Measurements from ENCODE around the gene PPP2R2D. TPM values are rescaled to one million over a fixed set of nuclear protein-coding genes. Genes with fewer than 3 reads are reported as not detected.

PPP2R2D gene
- total and polyA plus RNA-seq, 2 experiments from 2014 or later, result 43.5 to 45.0 TPM

GRCh38 chr10:131970946-131971345, 70.1 kb downstream of the PPP2R2D start:
- Histone ChIP-seq H3K4me3 (no peak overlapping the region), H3K36me3 (peaks cover 70% of the 10 kb centered on the region), H3K9me3 (ENCODE audit: low read depth) (no peaks in the 10 kb centered on the region), H3K27me3 (no peaks in the 10 kb centered on the region), H3K27ac (peak overlapping the region; percentile 60), H3K4me1 (ENCODE audit: low read depth) (peaks cover 22% of the 10 kb centered on the region)
- TF ChIP-seq CTCF (IDR thresholded peaks at IDR 0.05; ENCODE audit: low read depth, low read length), result no peak
- DNase-seq (ENCODE audit: low read depth in 1 of 2, low spot score in 1 of 2), result no peak

GRCh38 chr10:131971591-131971990, 70.8 kb downstream of the PPP2R2D start:
- no peak for TF ChIP-seq CTCF (IDR thresholded peaks at IDR 0.05; ENCODE audit: low read depth, low read length)
- peak overlapping the region; percentile 60 for H3K27ac ChIP-seq
- no peaks in the 10 kb centered on the region for H3K27me3 ChIP-seq
- H3K9me3 ChIP-seq (ENCODE audit: low read depth), result no peaks in the 10 kb centered on the region
- DNase-seq (ENCODE audit: low read depth in 1 of 2, low spot score in 1 of 2), result no peak
- peaks cover 69% of the 10 kb centered on the region for H3K36me3 ChIP-seq
- H3K4me1 ChIP-seq (ENCODE audit: low read depth), result peaks cover 28% of the 10 kb centered on the region
- no peak overlapping the region for H3K4me3 ChIP-seq

GRCh38 chr10:131972474-131973071, 71.8 kb downstream of the PPP2R2D start:
- peaks cover 38% of the 10 kb centered on the region for H3K4me1 ChIP-seq (ENCODE audit: low read depth)
- DNase-seq (ENCODE audit: low read depth in 1 of 2, low spot score in 1 of 2), result peak in 1 of 2 donors; percentile 67
- peaks cover 64% of the 10 kb centered on the region for H3K36me3 ChIP-seq
- no peak overlapping the region for H3K4me3 ChIP-seq
- no peaks in the 10 kb centered on the region for H3K27me3 ChIP-seq
- H3K27ac ChIP-seq, result peak overlapping the region; percentile 72
- no peak for TF ChIP-seq CTCF (IDR thresholded peaks at IDR 0.05; ENCODE audit: low read depth, low read length)
- no peaks in the 10 kb centered on the region for H3K9me3 ChIP-seq (ENCODE audit: low read depth)

GRCh38 chr10:131973160-131973951, 72.5 kb downstream of the PPP2R2D start:
- no peak for DNase-seq (ENCODE audit: low read depth in 1 of 2, low spot score in 1 of 2)
- H3K36me3 ChIP-seq, result peaks cover 58% of the 10 kb centered on the region
- H3K9me3 ChIP-seq (ENCODE audit: low read depth), result no peaks in the 10 kb centered on the region
- peak overlapping the region; percentile 72 for H3K27ac ChIP-seq
- no peak for TF ChIP-seq CTCF (IDR thresholded peaks at IDR 0.05; ENCODE audit: low read depth, low read length)
- H3K4me3 ChIP-seq, result no peak overlapping the region
- H3K4me1 ChIP-seq (ENCODE audit: low read depth), result peaks cover 44% of the 10 kb centered on the region
- H3K27me3 ChIP-seq, result no peaks in the 10 kb centered on the region

- Histone ChIP-seq H3K36me3 (peaks cover 49% of the 10 kb centered on the region), H3K4me3 (no peak overlapping the region), H3K27ac (peak overlapping the region; percentile 60), H3K4me1 (ENCODE audit: low read depth) (peaks cover 53% of the 10 kb centered on the region), H3K9me3 (ENCODE audit: low read depth) (no peaks in the 10 kb centered on the region), H3K27me3 (no peaks in the 10 kb centered on the region)
- TF ChIP-seq CTCF (IDR thresholded peaks at IDR 0.05; ENCODE audit: low read depth, low read length), result no peak
- no peak for DNase-seq (ENCODE audit: low read depth in 1 of 2, low spot score in 1 of 2)
Observed at GRCh38 chr10:131974034-131974817, 73.4 kb downstream of the PPP2R2D start.

Measured in cardiac muscle cell (in vitro differentiated cells and primary cell).